Measurements from ENCODE around the gene GLOD5.

Gene GLOD5

GRCh38 chrX:48761674-48762471 is at the start of gene GLOD5:
Gene GLOD5 (plus strand): TSS chrX:48761747. CDS start chrX:48761791, 44 bp downstream.
- DNase-seq (ENCODE audit: low spot score) = peak; percentile 54

- DNase-seq (ENCODE audit: low spot score) = no peak
These were observed 49.5 kb upstream of the GLOD5 start for GRCh38 chrX:48711929-48712505.

GRCh38 chrX:48713847-48714246 is 47.7 kb upstream of the GLOD5 start:
- no peak for DNase-seq (ENCODE audit: low spot score)

GRCh38 chrX:48714573-48714972 is 47.0 kb upstream of the GLOD5 start:
- no peak for DNase-seq (ENCODE audit: low spot score)

GRCh38 chrX:48715072-48715471 is 46.5 kb upstream of the GLOD5 start:
- DNase-seq (ENCODE audit: low spot score) = no peak

GRCh38 chrX:48715876-48716502 is 45.6 kb upstream of the GLOD5 start:
- DNase-seq (ENCODE audit: low spot score) = no peak

GRCh38 chrX:48719958-48720357 is 41.6 kb upstream of the GLOD5 start:
- DNase-seq (ENCODE audit: low spot score) = no peak

GRCh38 chrX:48720577-48721250 is 40.8 kb upstream of the GLOD5 start:
- no peak for DNase-seq (ENCODE audit: low spot score)

GRCh38 chrX:48721916-48722315 is 39.6 kb upstream of the GLOD5 start:
- no peak for DNase-seq (ENCODE audit: low spot score)

- no peak for DNase-seq (ENCODE audit: low spot score)
These were observed 35.0 kb upstream of the GLOD5 start for GRCh38 chrX:48726596-48726995.

GRCh38 chrX:48728653-48729052 is 32.9 kb upstream of the GLOD5 start:
- DNase-seq (ENCODE audit: low spot score) = no peak

GRCh38 chrX:48736303-48736702 is 25.2 kb upstream of the GLOD5 start:
- no peak for DNase-seq (ENCODE audit: low spot score)

- DNase-seq (ENCODE audit: low spot score) = no peak
These were observed 24.7 kb upstream of the GLOD5 start for GRCh38 chrX:48736878-48737212.

GRCh38 chrX:48737213-48737938 is 24.2 kb upstream of the GLOD5 start:
- DNase-seq (ENCODE audit: low spot score) = peak; percentile 97

- DNase-seq (ENCODE audit: low spot score) = no peak
These were observed 23.6 kb upstream of the GLOD5 start for GRCh38 chrX:48737940-48738339.

GRCh38 chrX:48741834-48742233 is 19.7 kb upstream of the GLOD5 start:
- no peak for DNase-seq (ENCODE audit: low spot score)

GRCh38 chrX:48745222-48745621 is 16.3 kb upstream of the GLOD5 start:
- no peak for DNase-seq (ENCODE audit: low spot score)

GRCh38 chrX:48747415-48748016 is 14.0 kb upstream of the GLOD5 start:
- no peak for DNase-seq (ENCODE audit: low spot score)

GRCh38 chrX:48749182-48749581 is 12.4 kb upstream of the GLOD5 start:
- DNase-seq (ENCODE audit: low spot score) = no peak

- DNase-seq (ENCODE audit: low spot score) = no peak
These were observed 10.2 kb upstream of the GLOD5 start for GRCh38 chrX:48751343-48751742.

- no peak for DNase-seq (ENCODE audit: low spot score)
These were observed 9.0 kb upstream of the GLOD5 start for GRCh38 chrX:48752498-48752897.

Measured in cerebellar cortex (tissue), 1 donor.